Fibroblast of pulmonary artery (primary cell): Measurements from ENCODE around the gene PCDHA4.
A peak's percentile ranks its signal among the peaks of the same experiment; 100 is the strongest.
"Not testable (repeated sequence)": the region's sequence is repeated elsewhere in the genome, so short reads cannot be mapped to it uniquely, and the experiment has no call there.

Source experiments
- DNase-seq: peaks from one replicate; pipeline ENCODE4 v3.0.0-alpha.2; 2010; ENCODE audit warnings: low read depth
- H3K4me3 ChIP-seq: replicated peaks from 2 replicates; pipeline ENCODE4 v1.5.1; 2011; ENCODE audit warnings: low read depth, mild to moderate bottlenecking, control low read depth, low read length, moderate library complexity
- CTCF ChIP-seq: IDR thresholded peaks from 2 replicates; pipeline ENCODE4 v1.5.1; 2011; ENCODE audit warnings: mild to moderate bottlenecking, control low read depth, low read length, inconsistent platforms; ENCODE audit errors: missing control alignments

Gene PCDHA4

DNA sequence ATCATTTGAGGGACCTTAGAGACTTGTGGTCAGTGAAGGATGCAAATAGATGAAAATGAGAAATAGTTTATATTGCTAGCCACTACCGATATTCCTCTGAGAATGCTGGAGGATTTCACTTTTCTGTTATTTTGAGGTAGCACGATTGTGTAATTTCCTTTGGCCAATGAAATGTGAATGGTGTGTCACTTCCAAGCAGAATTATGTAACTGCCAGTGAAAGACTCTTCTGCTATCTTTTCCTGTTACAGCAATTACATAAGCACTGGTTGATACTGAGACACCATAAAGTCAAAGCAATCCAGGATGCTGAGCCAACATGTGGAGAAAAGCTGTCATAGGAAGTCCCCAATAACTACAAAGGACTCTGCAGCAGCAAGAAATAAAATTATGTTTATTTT is 15.8 kb upstream of the PCDHA4 start:
- no peak for TF ChIP-seq CTCF

DNA sequence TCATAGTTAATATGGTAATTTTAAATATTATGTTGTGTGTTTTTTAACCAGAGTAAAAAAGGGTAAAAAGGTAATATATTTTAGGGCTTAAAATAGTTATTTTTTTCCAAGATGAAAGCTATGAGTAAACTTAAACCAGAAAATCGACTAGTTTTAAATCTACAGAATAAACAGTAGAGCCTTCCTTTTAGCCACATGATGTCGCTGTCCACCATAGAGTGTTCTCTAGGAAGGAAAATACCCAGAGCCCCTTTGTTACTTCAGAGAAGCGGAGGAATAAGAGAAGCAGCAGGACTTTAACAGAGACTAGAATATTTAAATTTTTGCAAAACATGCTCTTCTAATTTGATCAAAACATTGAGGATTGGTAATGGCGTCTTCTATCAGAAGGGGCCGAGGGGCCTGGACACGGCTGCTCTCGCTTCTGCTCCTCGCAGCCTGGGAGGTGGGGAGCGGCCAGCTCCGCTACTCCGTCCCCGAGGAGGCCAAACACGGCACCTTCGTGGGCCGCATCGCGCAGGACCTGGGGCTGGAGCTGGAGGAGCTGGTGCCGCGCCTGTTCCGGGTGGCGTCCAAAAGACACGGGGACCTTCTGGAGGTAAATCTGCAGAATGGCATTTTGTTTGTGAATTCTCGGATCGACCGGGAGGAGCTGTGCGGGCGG is 12.1 kb upstream of the PCDHA4 start, which contains the start of gene PCDHA2:
Gene PCDHA2, plus strand, starts transcription at position 258 of the 664 bp plus-strand sequence.
- H3K4me3 ChIP-seq, result no peak within 1 kb of the TSS
- no peak for TF ChIP-seq CTCF
- DNase-seq, result no peak

More for the DNA sequence above, 15.8 kb upstream of the PCDHA4 start:
- H3K4me3 ChIP-seq, result no peak overlapping the region
- no peak for DNase-seq

- peak; percentile 10 for TF ChIP-seq CTCF
- H3K4me3 ChIP-seq, result no peak overlapping the region
These were observed 11.6 kb upstream of the PCDHA4 start for GRCh38 chr5:140795259-140795641.

DNA sequence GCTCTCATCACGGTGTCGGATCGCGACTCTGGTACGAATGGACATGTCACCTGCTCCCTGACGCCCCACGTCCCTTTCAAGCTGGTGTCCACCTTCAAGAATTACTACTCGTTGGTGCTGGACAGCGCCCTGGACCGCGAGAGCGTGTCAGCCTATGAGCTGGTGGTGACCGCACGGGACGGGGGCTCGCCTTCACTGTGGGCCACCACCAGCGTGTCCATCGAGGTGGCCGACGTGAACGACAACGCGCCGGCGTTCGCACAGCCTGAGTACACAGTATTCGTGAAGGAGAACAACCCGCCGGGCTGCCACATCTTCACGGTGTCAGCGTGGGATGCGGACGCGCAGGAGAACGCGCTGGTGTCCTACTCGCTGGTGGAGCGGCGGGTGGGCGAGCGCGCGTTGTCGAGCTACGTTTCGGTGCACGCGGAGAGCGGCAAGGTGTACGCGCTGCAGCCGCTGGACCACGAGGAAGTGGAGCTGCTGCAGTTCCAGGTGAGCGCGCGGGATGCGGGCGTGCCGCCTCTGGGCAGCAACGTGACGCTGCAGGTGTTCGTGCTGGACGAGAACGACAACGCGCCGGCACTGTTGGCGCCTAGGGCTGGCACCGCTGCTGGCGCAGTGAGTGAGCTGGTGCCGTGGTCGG is 10.7 kb upstream of the PCDHA4 start:
- H3K4me3 ChIP-seq, DNase-seq: not testable (repeated sequence)

More at GRCh38 chr5:140795259-140795641, 11.6 kb upstream of the PCDHA4 start:
- DNase-seq, result peak; percentile 7

- no peak for DNase-seq
- H3K4me3 ChIP-seq, result no peak overlapping the region
- no peak for TF ChIP-seq CTCF
These were observed 10.2 kb upstream of the PCDHA4 start for GRCh38 chr5:140796718-140797095.

- DNase-seq, result peak; percentile 50
- peak within 1 kb of the TSS; percentile 37 for H3K4me3 ChIP-seq
- TF ChIP-seq CTCF, result peak; percentile 26
These were observed 5.9 kb upstream of the PCDHA4 start, which contains the start of gene PCDHA3 for GRCh38 chr5:140800816-140801493. Gene PCDHA3 (plus strand): TSS chr5:140801057.

GRCh38 chr5:140801494-140801841 is 5.4 kb upstream of the PCDHA4 start:
- H3K4me3 ChIP-seq, result peak overlapping the region; percentile 37
- TF ChIP-seq CTCF, result peak; percentile 16
- peak; percentile 10 for DNase-seq

GRCh38 chr5:140802381-140802780 is 4.5 kb upstream of the PCDHA4 start:
- not testable (repeated sequence) for H3K4me3 ChIP-seq, DNase-seq
